Left hindlimb (tissue), 1 donor: ENCODE measurements around the gene CARD8.

Source experiments
- DNase-seq: peaks from one replicate; pipeline ENCODE4 v3.0.0-alpha.2; 2018

The CARD8 gene

DNA sequence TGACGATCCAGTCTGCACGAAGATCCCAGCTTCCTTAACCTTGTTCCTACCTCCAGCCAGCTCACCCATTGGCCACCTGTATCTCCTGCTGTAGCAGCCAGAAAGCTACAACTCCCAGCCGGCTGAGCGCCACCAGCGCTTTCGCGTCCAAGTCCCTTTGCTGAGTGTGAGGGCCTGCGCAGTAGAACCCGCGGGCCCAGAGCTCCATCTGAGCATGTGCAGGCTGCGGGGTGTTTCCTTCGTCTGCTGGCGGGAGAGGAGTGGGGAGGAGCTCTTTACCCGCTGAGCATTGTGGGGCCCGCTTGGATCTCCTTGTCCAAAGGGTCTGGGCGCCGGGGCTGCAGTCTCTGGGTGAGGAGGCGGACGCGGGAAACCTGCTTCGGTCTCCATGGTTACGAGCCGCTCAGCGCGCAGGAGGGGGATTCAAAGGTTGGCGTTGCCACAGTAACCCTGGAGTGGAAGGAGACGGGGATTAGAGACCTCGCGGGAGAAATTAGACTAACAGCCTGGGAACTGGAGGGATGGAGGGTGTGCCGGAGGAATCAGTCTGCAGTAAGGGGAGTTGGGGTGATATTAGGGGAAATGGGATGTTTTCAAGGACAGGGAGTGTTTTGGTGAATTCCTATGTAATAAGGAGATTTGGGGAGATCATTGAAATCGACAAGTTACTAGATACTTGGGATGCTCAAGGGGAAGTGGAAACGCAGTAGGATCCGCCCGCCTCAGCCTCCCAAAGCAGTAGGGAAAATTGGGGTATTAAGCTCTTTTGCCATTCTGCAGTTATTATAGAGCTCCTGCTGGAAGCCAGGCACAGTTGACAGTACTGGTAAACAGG, 51.7 kb downstream of the CARD8 start:
- peak; percentile 97 for DNase-seq

DNA sequence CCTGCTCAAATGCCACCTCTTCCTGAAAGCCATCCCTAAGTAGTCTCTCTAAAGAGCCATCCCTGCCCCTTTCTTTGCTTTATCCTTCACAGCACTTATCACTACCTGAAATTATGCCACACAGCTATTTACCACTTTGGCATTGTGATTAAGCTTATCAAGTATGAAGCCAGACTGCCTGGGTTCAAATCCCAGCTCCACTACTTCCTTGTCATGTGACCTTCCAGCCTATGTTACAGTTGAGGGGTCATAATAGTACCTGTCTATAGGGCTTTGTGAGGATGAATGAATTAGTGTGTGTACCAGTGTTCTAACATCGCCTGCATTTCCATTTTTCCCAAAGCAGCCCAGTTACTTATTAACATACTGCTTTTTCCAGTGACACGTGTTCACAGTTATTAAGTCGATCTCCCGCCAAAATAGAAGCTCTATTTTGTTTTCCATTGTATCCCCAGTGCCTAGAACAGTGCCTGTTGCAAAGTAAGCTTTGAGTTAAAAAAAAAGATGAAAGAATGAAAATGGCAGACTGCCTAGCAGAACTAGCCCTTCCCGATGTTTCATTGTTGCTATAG, 52.4 kb downstream of the CARD8 start:
- no peak for DNase-seq

DNA sequence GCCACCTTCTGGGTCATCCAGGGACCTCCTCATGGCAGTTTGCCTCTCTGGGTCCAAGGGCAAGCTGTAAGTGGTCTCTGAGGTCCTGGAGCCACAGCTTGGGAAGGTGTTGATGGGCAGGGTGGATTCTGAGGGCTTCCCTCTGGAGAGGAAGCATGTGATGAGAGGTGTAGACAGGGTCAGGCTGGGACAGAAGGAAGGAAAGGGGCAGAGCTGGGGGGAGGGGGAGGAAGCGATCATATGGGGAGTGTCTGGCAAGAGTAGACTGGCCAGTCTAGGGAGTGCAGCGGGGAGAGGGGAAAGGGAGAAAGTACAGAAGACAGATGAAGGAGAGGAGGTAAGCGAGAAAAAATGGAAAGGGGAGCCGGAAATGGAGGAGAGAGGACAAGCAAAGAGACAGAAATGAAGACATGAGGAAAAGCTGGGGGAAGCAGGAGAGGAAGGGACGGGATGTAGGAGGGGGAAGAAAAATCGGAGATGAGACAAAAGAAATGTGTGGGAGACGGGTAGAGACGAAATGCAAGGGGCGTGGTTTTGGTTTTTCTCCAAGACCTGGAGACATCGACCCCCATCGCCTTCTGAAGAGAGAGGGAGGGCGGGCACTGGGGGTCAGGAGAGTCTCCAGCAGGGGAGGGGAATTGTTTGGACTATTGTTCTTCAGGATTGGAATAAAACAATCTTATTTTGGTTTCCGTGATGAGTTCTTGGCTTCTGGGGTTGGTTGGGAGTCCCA, 58.6 kb downstream of the CARD8 start:
- DNase-seq = no peak

DNA sequence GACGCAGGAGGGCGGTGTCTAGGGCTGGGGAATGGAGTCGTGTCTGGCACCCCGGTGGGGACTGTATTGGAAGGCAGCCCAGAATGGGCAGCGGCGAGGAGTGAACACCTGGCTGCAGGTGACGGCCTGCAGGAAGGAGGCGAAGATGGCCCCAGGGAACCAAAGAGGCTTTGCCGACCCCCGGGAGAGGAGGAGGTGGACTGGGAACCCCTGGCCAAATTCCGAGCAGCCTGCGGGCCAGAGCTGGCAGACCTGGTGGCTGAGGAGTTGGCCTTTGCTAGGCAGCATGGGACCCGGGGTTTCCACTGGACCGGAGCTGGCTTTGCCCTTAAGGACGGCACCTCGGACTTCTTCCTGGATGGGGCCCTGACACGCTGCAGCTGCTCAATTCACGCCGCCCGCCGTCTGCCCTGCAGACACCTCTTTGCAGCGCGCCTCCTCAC, 59.4 kb downstream of the CARD8 start:
- no peak for DNase-seq

DNA sequence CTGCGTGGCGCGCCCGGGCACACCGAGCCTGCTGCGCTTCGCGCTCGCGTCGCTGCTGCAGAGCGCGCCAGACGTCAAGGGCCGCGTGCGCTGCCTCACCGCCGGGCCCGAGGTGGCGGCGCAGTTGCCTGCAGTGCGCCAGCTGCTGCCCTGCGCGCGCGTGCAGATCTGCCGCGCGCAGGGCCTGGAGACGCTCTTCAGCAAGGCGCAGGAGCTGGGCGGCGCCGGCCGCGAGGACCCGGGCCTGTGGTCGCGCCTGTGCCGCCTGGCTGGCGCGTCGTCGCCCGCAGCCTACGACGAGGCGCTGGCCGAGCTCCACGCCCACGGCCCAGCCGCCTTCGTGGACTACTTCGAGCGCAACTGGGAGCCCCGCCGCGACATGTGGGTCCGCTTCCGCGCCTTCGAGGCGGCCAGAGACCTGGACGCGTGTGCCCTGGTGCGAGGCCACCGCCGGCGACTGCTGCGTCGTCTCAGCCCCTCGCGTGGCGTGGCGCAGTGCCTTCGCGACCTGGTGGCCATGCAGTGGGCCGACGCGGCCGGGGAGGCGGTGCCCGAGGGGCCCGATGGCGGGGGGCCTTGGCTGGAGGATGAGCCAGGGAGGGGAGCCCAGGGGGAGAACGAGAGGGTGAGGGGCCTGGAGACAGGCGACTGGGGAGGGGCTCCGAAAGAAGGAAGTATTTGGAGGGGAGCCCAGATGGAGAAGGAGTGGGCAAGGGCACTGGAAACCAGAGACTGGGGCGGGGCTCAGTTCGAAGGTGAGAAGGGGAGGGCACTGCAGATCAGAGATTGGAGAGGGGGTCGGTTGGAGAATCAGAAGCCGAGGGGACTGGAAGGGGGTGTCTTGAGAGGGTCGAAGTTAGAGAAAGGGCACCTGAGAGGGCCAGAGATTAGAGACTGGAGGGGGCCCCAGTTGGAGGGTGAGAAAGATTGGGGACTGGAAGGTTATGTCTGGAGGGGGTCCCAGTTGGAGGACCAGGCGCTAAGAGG, 60.6 kb downstream of the CARD8 start:
- no peak for DNase-seq

DNA sequence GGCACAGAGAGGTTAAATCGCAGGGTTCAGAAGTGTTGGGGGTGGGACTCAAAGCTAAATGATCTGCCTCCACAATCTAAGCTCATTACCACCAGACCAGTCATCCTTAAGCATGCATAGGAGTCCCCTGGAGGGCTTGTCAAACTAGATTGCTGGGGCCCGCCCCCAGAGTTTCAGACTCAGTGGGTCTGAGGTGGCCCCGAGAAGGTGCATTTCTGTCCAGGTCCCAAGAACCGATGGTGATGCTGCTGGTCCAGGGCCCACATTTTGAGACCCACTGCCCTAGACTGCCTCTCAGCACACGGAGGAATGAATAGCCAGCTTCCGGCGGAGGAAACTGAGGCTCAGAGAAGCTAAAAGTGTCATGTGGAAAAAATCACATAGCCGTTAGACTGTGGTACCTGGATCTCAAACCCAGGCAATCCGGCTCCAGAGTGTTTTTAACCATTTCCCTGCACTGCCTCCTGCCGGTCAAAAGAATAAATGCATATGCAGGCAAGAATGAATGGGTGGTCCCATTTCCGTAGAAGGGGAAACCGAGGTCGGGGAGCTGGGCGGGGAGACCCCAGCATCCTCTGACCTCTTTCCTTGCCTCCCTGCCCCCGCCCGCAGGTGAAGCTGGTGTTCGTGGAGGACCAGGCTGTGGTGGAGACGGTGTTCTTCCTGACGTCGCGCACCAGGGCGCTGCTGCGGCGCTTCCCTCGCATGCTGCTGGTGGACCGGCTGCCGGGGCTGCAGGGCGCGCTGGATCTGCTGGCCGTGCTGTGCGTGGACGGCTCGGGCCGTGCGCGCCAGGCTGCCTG, 61.5 kb downstream of the CARD8 start:
- DNase-seq = no peak

DNA sequence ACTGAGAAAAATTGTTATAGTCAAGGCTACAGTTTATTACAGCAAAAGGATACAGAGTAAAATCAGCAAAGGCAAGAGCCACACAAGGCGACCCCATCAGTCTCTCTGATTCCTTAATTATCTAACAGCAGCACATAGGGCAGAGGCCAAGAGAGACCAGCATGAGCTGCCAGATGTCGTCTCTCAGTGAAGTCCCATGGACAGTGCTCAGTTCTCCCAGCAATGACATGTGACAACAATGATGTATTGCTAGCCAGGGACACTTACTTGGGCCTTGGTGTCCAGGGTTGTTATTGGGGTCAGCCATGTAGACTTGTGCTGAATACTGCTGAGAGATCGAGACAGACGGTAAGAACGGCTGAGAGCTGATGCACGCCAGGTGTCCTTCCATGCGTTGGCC, 63.0 kb downstream of the CARD8 start:
- no peak for DNase-seq

DNA sequence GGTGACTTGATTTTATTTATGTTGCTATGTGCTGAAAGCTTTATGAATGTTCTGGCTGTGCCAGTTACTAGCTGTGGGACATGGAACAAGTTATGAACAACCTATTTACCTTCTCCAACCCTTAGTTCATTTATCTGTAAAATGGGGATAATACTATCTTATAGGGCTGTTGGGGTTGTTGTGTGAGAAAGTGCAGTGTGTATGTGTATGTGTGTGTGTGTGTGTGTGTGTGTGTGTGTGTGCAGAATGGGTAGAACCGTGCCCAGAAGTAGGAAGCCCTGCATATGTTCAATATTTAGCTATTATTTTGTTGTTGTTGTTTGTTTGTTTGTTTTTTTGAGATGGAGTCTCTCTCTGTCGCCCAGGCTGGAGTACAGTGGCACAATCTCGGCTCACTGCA, 64.8 kb downstream of the CARD8 start:
- DNase-seq = no peak

DNA sequence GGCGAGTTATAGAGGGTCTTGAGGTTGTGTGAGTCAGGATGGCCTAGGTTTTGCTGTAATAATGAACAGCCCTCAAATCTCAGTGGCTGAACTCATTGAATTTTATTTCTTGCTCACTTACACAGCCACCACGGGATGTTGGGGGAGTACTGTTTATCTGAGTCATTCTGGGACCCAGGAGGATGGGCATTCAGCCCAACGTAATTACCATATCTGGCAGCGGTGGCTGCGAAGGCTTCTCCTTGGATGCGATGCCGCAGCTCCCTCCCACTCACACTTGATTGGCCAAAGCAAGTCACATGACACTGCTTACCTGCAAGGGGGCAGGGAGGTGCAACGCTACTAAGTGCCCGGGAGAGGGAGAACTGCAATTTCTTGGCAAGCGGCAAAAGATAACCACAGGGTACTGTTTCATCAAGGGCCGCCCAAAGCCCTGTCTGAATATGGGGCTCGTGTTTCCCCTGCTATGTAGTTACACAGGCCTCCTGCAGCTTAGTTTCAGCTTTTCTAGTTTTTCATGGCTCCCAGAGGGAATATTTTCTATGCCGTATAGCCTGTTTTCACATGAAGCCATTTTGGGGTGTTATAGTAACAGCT, 65.3 kb downstream of the CARD8 start:
- DNase-seq = no peak

DNA sequence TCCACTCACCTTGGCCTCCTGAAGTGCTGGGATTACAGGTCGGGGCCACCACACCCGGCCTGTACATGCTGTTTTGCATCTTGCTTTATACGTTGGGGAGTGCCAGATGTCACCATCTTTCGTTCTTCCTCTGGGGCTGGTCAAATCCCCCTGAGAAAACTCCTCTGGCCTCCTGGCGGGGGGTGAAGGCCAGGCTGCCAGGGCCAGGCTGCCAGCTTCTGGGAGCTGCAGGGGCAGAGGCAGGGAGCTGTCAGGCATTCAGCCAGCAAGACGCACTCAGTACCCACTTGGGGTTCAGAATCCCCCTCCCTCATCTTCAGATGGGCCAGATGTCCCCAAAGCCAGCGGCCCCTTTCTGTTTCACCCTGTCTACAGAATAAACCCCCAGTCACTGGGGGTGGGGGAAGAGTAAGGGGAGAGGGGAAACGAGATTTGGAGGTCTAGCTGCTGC, 69.1 kb downstream of the CARD8 start:
- no peak for DNase-seq

DNA sequence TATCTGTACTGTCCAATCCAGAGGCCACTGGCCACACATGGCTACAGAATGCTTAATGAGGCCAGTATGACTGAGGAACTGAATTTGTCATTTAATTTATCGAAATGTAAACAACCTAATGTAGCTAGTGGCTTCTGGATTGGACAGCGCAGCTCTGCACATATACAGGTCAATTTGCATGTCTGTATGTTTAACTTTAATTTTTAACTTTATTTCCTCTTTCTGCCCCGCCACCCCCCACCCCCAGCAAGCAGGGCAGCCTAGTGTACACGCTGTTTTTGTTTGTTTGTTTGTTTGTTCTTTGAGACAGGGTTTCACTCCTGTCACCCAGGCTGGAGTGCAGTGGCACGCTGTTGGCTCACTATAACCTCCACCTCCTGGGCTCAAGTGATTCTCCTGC, 69.7 kb downstream of the CARD8 start:
- no peak for DNase-seq

DNA sequence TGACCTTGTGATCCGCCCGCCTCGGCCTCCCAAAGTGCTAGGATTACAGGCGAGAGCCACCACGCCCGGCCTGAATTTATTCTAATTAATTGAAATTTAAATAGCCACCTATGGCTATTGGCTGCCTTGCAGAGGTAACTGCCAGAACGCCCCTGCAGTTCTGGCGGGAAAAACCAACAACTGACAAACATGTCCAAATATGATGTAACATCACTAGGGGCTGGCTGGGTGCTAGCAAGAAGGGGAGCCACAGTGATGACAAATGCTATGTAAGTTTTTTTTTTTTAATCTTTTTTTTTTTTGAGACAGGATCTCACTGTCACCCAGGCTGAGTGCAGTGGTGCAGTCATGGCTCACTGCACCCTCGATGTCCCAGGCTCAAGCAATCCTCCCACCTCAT, 72.4 kb downstream of the CARD8 start:
- no peak for DNase-seq

DNA sequence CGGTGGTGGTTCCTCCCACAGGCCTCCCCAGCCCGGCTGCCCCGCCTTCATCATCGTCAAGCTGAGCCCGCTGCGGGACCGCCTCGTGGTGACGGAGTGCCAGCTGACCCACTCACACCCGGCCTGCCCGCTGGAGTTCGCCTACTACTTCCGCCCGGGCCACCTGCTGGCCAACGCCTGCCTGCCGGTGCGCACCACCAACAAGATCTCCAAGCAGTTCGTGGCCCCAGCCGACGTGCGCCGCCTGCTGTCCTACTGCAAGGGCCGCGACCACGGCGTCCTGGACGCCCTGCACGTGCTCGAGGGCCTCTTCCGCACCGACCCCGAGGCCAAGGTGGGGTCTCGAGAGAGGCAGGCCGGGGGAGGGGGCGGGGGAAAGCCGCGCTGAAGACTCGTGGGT, 73.3 kb downstream of the CARD8 start:
- DNase-seq = no peak

DNA sequence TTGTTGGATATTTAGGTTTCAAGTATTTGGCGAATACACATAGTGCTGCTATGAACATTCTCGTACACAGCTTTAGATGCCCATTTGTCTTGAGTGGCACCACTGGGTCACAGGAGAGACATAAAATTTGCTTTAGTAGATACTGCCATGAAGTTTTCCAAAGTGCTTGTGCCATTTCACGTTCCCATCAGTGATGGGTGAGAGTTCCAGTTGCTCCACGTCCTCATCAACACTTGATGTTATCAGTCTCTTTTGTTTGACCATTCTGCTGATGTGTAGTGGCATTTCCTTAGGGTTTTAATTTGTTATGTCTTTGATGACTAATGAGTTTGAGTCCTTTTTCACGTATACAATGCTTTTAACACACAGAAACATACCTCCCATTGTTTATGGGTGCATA, 74.2 kb downstream of the CARD8 start:
- no peak for DNase-seq

DNA sequence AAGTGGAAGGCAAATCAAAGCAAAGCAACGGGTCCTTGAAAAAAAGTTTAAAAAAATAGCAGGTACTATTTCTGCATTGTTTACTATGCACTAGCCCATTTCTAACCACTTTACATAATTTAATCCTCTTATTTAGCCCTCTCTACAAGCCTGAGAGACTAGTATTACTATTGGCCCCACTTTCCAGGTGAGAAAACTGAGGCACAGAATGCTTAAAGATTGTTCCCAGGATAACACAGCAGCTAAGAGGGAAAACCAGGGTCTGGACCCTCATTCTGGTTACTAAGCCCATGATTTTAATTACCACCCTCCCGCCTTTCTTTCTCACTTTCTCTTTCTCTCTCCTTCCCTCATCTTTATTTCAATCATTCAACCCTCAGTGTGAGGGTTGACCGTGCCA, 79.5 kb downstream of the CARD8 start:
- DNase-seq = no peak

DNA sequence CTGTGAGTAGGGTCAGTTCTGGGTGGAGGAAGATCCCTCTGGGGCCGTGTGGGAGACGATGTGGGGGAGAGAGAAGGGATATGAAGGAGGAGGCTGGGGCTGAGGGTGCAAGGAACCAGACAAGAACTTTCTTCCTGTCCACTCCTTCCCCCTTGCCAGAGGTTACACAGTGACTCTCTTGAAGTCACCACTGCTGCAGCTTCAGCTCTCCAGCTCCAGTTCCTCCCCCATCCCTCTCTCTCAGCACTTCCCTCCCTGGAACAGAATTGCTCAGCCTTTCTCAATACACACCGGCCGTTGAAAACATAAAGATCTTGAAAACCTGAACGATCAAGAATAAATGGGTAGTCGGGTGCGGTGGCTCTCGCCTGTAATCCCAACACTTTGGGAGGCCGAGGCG, 80.1 kb downstream of the CARD8 start:
- DNase-seq = no peak

DNA sequence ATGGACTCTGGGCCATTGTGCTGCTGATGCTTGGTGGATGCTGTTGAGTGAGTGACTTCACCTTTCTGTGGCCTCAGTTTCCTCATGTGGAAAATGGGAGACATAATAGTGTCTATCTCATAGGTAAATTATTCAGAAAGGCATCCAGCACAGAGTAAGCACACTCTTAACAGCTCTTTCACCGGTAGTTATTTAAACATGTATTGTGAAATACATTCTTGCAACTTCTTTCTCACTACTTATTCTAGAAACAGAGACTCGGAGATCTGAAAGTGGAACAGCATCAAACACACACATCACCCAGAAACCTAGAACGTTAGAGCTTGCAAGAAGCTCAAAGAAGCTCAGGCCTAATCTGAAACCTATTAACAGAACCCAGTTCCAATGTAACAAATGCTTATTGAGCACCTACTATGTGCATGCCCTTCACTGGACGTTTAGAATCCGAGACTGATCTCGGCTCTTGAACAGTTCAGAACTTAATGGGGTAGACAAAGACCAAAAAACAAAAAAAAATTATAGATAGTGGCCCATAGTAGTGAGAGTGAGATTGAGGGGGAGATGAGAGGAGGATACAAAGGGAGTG, 81.2 kb downstream of the CARD8 start:
- DNase-seq = no peak

DNA sequence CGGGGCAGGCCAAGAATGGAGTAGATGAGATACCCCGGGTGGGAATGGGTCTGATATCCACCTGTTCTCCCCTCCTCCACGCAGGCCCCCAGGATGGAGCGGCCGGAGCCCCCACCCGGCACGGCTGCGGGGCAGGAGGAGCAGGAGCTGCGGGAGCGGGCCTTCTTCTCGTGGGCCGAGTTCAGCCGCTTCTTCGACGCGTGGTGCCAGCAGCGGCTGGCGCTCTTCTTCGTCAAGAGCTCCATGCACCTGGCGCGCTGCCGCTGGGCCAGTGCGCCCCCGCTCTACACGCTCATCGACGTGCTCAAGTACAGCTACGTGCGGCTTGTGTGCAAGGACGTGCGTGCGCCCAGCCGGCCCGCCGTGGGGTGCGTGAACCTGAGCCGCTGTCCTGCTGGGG, 84.0 kb downstream of the CARD8 start:
- DNase-seq = no peak

DNA sequence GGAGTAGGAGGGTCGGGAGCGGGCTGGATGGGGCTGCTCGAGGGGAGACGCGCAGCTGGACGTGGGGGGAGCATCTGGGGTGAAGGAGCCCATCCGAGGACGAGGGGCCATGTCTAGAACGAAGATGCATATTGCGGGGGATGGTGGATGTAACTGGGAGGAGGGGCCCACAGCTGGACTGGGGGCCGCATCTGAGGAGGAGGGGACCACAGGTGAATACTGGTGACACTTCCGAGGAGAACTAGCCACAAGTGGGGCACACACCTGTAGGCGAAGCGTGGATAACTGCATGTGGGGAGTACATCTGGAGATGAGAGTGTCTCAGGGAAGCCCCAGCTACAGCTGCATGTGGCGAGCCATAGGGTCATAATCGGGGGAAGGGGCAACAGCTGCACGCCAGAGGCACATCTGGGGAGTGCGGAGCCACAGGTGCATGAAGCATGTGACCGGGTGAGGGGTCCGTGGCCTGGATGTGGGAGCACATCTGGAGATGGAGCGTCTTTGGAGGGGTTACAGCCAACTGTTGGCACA, 84.8 kb downstream of the CARD8 start:
- DNase-seq = no peak

DNA sequence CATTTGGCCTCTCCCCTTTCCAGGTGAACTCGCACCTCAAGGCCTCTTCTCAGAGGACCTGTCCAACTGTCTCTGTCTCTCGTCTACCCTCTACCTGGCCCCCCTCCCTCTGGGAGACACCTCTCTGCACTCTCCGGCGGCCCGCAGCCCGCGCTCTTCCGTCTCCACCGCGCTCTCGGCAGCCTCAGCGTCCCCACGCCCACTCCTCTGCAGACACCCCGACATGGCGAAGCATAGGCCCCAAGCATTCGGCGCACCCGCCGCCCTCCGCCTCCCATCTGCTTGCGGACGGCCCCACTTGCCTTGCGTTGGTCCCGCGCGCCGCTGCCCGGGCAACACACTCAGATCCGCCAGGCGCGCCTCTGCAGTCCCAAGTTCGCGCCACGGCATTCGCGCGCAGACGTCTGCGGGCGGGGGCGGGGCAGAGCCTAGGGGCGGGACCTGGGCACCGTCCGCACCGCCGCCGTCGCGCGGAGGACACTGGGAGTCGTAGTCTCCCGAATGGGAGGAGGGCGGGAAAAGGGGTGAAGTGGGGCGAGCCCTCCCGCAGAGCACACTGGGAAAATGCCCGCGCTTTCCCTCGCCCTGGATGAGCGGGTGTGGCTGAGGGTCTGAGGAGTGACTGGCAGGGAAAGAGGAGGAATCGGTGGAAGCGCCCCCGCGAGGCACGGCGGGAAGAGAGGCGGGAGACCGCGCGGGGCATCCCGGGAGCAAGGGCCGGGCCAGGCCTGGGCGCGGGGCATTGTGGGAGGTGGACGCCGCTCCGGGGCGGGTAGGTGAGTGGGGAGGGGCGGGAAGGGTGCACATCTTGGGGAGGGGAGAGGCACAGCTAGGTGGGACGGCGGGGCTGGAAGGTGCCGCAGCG, 85.5 kb downstream of the CARD8 start, which contains the start of the genes LIG1 and ZSWIM9:
LIG1 (minus strand) TSS at position 406 of the 865 bp plus-strand sequence. CDS start 4,778 bp downstream, outside the sequence.
ZSWIM9 (plus strand) TSS at position 742 of the 865 bp plus-strand sequence. CDS start 1,123 bp downstream, outside the sequence.
- DNase-seq = peak; percentile 97
